GM12865 (cell line): Measurements from ENCODE around the gene FASTKD3.
"Not testable (repeated sequence)": the region's sequence is repeated elsewhere in the genome, so short reads cannot be mapped to it uniquely, and the experiment has no call there.

Experiments
- DNase-seq: peaks from one replicate; pipeline ENCODE4 v3.0.0; 2010; ENCODE audit warnings: low read depth
- H3K4me3 ChIP-seq: 2 replicates; pipeline ENCODE4 v1.5.1; 2011; ENCODE audit warnings: mild to moderate bottlenecking, low read depth, low read length, control low read depth
- CTCF ChIP-seq: IDR thresholded peaks from 2 replicates; pipeline ENCODE4 v1.5.1; 2011; ENCODE audit warnings: low read length, control low read depth, low read depth, inconsistent platforms; ENCODE audit not compliant: insufficient read depth; ENCODE audit errors: missing control alignments

Gene FASTKD3

GRCh38 chr5:7868773-7869473 is at the start of gene FASTKD3, which contains the start of gene MTRR:
TSS of gene FASTKD3 (minus strand) at chr5:7869031. CDS start at chr5:7868083, 948 bp downstream.
TSS of gene MTRR (plus strand) at chr5:7869148. CDS start at chr5:7870795, 1,647 bp downstream.
- TF ChIP-seq CTCF: no peak
- peak; percentile 95 for DNase-seq

DNA sequence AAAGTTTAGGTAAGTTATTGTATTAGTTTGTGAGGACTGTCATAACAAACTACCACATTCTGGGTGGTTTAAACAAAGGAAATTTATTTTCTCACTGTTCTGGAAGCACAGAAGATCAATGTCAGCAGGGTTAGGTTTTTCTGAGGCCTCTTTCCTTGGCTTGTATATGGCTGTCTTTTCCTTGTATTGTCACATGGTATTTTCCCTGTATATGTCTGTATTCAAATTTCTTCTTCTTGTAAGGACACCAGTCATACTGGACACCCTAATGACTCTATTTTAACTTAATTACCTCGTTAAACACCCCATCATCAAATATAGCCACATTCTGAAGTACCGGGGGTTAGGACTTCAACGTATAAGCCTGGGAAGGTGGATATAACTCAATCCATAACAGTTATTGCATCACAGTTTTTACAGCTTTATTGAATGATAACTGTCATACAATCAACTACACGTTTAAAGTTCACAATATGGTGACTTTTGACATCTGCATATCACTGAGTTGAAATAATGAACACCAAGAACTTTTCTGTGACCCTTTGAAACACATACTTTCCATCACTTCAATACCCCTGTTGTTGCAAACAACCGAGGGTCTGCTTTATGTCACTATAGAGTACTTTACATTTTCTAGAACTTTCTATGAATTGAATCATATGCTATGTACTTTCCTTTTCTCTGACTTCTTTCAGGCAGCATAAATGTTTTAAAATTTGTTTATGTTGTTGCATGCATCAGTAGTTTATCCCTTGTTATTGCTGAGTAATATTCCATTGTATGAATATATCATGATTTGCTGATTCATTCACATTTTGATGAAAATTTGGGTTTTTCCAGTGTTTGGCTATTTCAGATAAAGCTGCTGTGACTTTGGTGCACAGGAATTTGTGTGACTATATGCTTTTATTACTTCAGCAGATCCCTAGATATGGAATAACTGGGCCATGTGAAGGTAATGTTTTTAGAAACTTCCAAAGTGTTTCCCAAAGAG is 48.6 kb upstream of the FASTKD3 start:
- no peak overlapping the region for H3K4me3 ChIP-seq
- no peak for DNase-seq
- TF ChIP-seq CTCF: no peak

More at GRCh38 chr5:7868773-7869473, at the start of gene FASTKD3, which contains the start of gene MTRR:
- H3K4me3 ChIP-seq: peak within 1 kb of the TSS; percentile 87

DNA sequence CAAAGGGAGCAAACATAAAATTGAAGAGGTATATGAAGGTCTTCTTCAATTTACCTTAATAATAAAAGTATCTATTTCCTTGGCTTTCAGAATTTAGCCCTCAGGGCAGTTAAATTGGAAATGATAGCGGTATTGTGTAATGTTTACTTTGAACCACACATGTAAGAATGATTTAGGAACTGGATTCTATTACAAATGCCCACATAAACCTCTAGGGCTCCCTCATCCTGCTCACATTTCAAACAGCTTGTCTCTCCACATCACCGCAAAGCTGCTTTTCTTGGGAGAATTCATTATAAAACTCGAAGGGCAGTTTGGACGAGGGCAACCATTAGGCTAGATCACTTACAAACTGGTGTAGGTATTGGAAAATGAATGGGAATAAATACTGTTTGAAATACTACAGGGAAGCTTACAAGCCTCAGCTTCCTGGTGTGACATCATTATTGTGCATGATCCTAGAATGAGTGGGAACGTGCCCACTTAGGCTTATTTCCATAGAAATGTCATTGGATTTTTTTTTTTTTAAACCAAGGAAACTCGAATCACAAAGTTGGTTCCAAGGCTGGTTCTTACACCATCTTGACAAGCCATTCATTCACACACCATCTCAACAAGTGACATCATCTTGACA is 47.5 kb upstream of the FASTKD3 start:
- no peak for TF ChIP-seq CTCF
- DNase-seq: no peak
- H3K4me3 ChIP-seq: no peak overlapping the region

DNA sequence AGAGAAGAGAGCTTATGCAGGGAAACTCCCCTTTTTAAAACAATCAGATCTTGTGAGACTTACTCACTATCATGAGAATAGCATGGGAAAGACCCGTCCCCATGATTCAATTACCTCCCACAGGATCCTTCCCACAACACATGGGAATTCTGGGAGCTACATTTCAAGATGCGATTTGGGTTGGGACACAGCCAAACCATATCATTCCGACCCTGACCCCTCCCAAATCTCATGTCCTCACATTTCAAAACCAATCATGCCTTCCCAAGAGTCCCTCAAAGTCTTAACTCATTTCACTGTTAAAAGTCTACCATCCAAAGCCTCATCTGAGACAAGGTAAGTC is 42.6 kb upstream of the FASTKD3 start:
- DNase-seq, H3K4me3 ChIP-seq: not testable (repeated sequence)

GRCh38 chr5:7910738-7911428 is 42.1 kb upstream of the FASTKD3 start:
- no peak for TF ChIP-seq CTCF
- no peak for DNase-seq
- H3K4me3 ChIP-seq: no peak overlapping the region

DNA sequence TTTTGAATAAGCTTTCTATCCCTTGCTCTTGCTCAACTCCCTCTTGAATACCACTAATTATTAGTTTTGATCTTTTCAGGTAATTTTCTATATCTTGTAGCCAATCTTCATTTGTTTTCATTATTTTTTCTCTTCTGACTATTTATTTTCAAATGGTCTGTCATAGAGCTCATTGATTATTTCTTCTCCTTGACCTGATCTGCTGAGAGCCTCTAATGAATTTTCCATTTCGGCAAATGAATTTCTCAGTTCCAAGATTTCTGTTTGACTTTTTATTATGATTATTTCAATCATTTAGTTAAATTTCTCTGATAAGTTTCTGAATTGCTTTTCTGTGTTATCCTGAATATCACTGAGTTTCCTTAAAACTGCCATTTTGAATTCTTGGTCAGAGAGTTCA is 39.5 kb upstream of the FASTKD3 start:
- no peak for TF ChIP-seq CTCF
- DNase-seq: no peak

More for the DNA sequence above, 39.5 kb upstream of the FASTKD3 start:
- no peak overlapping the region for H3K4me3 ChIP-seq
